T-helper 1 cell treated with Interleukin-12 subunit alpha and Interleukin-12 subunit beta and Interleukin-4 antibody, amounts not matched to agents 30 μg/mL and 1 μg/mL, for 36 hours (primary cell): Measurements from ENCODE around the gene PROM1.
A peak's percentile ranks its signal among the peaks of the same experiment; 100 is the strongest.

ENCODE experiments used
- H3K27ac Mint-ChIP-seq: one replicate; pipeline ENCODE4 v1.8.0; 2021; ENCODE audit warnings: mild to moderate bottlenecking, mixed read lengths
- H3K27me3 Mint-ChIP-seq: one replicate; pipeline ENCODE4 v1.8.0; 2021; ENCODE audit warnings: low read depth, mixed read lengths
- H3K36me3 Mint-ChIP-seq: one replicate; pipeline ENCODE4 v1.8.0; 2021; ENCODE audit warnings: low read depth, mixed read lengths
- H3K4me1 Mint-ChIP-seq: one replicate; pipeline ENCODE4 v1.8.0; 2021; ENCODE audit warnings: low read depth, mixed read lengths
- H3K4me3 Mint-ChIP-seq: one replicate; pipeline ENCODE4 v1.8.0; 2021; ENCODE audit warnings: mild to moderate bottlenecking, moderate library complexity, mixed read lengths
- H3K9me3 Mint-ChIP-seq: one replicate; pipeline ENCODE4 v1.8.0; 2021; ENCODE audit warnings: mixed read lengths

Gene PROM1

GRCh38 chr4:16089156-16089555 is 5.3 kb upstream of the PROM1 start:
- Mint-ChIP-seq H3K4me3 (no peak overlapping the region), H3K4me1 (peaks cover under 1% of the 10 kb centered on the region), H3K9me3 (peaks cover 11% of the 10 kb centered on the region), H3K27ac (no peak overlapping the region), H3K36me3 (peaks cover 1% of the 10 kb centered on the region), H3K27me3 (peaks cover 60% of the 10 kb centered on the region)

GRCh38 chr4:16088601-16089000 is 4.8 kb upstream of the PROM1 start:
- H3K9me3 Mint-ChIP-seq = peaks cover 12% of the 10 kb centered on the region
- H3K4me1 Mint-ChIP-seq = peaks cover 4% of the 10 kb centered on the region
- peaks cover 60% of the 10 kb centered on the region for H3K27me3 Mint-ChIP-seq
- no peak overlapping the region for H3K27ac Mint-ChIP-seq
- H3K36me3 Mint-ChIP-seq = peaks cover 1% of the 10 kb centered on the region
- H3K4me3 Mint-ChIP-seq = no peak overlapping the region

- H3K4me1 Mint-ChIP-seq = peaks cover 9% of the 10 kb centered on the region
- H3K4me3 Mint-ChIP-seq = no peak overlapping the region
- H3K27me3 Mint-ChIP-seq = peaks cover 76% of the 10 kb centered on the region
- H3K27ac Mint-ChIP-seq = no peak overlapping the region
- H3K9me3 Mint-ChIP-seq = peaks cover 12% of the 10 kb centered on the region
- H3K36me3 Mint-ChIP-seq = peaks cover 1% of the 10 kb centered on the region
These were observed 2.0 kb upstream of the PROM1 start for GRCh38 chr4:16085822-16086221.

GRCh38 chr4:16082426-16083240 is 1.2 kb downstream of the PROM1 start:
- H3K27ac Mint-ChIP-seq = no peak overlapping the region
- peak overlapping the region; percentile 38 for H3K4me3 Mint-ChIP-seq
- H3K4me1 Mint-ChIP-seq = peaks cover 15% of the 10 kb centered on the region
- H3K27me3 Mint-ChIP-seq = peaks cover 68% of the 10 kb centered on the region
- peaks cover 12% of the 10 kb centered on the region for H3K9me3 Mint-ChIP-seq
- peaks cover 1% of the 10 kb centered on the region for H3K36me3 Mint-ChIP-seq

GRCh38 chr4:16082041-16082425 is 1.8 kb downstream of the PROM1 start:
- Mint-ChIP-seq H3K27me3 (peaks cover 63% of the 10 kb centered on the region), H3K36me3 (peaks cover 1% of the 10 kb centered on the region), H3K4me1 (peaks cover 15% of the 10 kb centered on the region), H3K4me3 (peak overlapping the region; percentile 37), H3K27ac (no peak overlapping the region), H3K9me3 (peaks cover 12% of the 10 kb centered on the region)

- no peak overlapping the region for H3K4me3 Mint-ChIP-seq
- peaks cover under 1% of the 10 kb centered on the region for H3K9me3 Mint-ChIP-seq
- H3K4me1 Mint-ChIP-seq = peaks cover 13% of the 10 kb centered on the region
- peaks cover 41% of the 10 kb centered on the region for H3K27me3 Mint-ChIP-seq
- H3K36me3 Mint-ChIP-seq = no peaks in the 10 kb centered on the region
- no peak overlapping the region for H3K27ac Mint-ChIP-seq
These were observed 4.8 kb downstream of the PROM1 start for GRCh38 chr4:16079046-16079445.

- Mint-ChIP-seq H3K4me3 (no peak overlapping the region), H3K27ac (no peak overlapping the region), H3K27me3 (peaks cover 44% of the 10 kb centered on the region), H3K4me1 (peaks cover 11% of the 10 kb centered on the region), H3K9me3 (no peaks in the 10 kb centered on the region), H3K36me3 (no peaks in the 10 kb centered on the region)
These were observed 5.5 kb downstream of the PROM1 start for GRCh38 chr4:16078195-16078760.

- H3K4me3 Mint-ChIP-seq = no peak overlapping the region
- H3K4me1 Mint-ChIP-seq = peaks cover 11% of the 10 kb centered on the region
- H3K27me3 Mint-ChIP-seq = peaks cover 46% of the 10 kb centered on the region
- no peaks in the 10 kb centered on the region for H3K36me3 Mint-ChIP-seq
- no peaks in the 10 kb centered on the region for H3K9me3 Mint-ChIP-seq
- no peak overlapping the region for H3K27ac Mint-ChIP-seq
These were observed 6.0 kb downstream of the PROM1 start for GRCh38 chr4:16077786-16078185.

- Mint-ChIP-seq H3K36me3 (no peaks in the 10 kb centered on the region), H3K27ac (no peak overlapping the region), H3K4me3 (no peak overlapping the region), H3K27me3 (peaks cover 38% of the 10 kb centered on the region), H3K4me1 (peaks cover 10% of the 10 kb centered on the region), H3K9me3 (no peaks in the 10 kb centered on the region)
These were observed 7.7 kb downstream of the PROM1 start for GRCh38 chr4:16075975-16076757.

GRCh38 chr4:16075061-16075460 is 8.8 kb downstream of the PROM1 start:
- Mint-ChIP-seq H3K36me3 (no peaks in the 10 kb centered on the region), H3K27me3 (peaks cover 31% of the 10 kb centered on the region), H3K27ac (no peak overlapping the region), H3K4me1 (peaks cover 11% of the 10 kb centered on the region), H3K9me3 (no peaks in the 10 kb centered on the region), H3K4me3 (no peak overlapping the region)

- H3K27me3 Mint-ChIP-seq = peaks cover 26% of the 10 kb centered on the region
- no peaks in the 10 kb centered on the region for H3K36me3 Mint-ChIP-seq
- no peak overlapping the region for H3K4me3 Mint-ChIP-seq
These were observed 11.7 kb downstream of the PROM1 start for GRCh38 chr4:16072168-16072567.

GRCh38 chr4:16070203-16070602 is 13.6 kb downstream of the PROM1 start:
- H3K9me3 Mint-ChIP-seq = no peaks in the 10 kb centered on the region
- H3K27ac Mint-ChIP-seq = no peak overlapping the region
- H3K4me1 Mint-ChIP-seq = peaks cover 6% of the 10 kb centered on the region
- H3K27me3 Mint-ChIP-seq = peaks cover 26% of the 10 kb centered on the region
- no peaks in the 10 kb centered on the region for H3K36me3 Mint-ChIP-seq
- no peak overlapping the region for H3K4me3 Mint-ChIP-seq

More at GRCh38 chr4:16072168-16072567, 11.7 kb downstream of the PROM1 start:
- Mint-ChIP-seq H3K9me3 (no peaks in the 10 kb centered on the region), H3K4me1 (peaks cover 6% of the 10 kb centered on the region), H3K27ac (no peak overlapping the region)

GRCh38 chr4:16067515-16067914 is 16.3 kb downstream of the PROM1 start:
- Mint-ChIP-seq H3K27ac (no peak overlapping the region), H3K36me3 (peaks cover 3% of the 10 kb centered on the region), H3K4me1 (peaks cover 6% of the 10 kb centered on the region), H3K9me3 (peaks cover 10% of the 10 kb centered on the region), H3K27me3 (peaks cover 11% of the 10 kb centered on the region), H3K4me3 (no peak overlapping the region)

GRCh38 chr4:16066586-16067128 is 17.2 kb downstream of the PROM1 start:
- Mint-ChIP-seq H3K9me3 (peaks cover 10% of the 10 kb centered on the region), H3K36me3 (peaks cover 3% of the 10 kb centered on the region), H3K27ac (no peak overlapping the region), H3K27me3 (peaks cover 6% of the 10 kb centered on the region), H3K4me3 (no peak overlapping the region), H3K4me1 (peaks cover 4% of the 10 kb centered on the region)
